WTC11 (cell line): ENCODE results near the gene KCNG2. TPM values are rescaled to one million over a fixed set of nuclear protein-coding genes. Genes with fewer than 3 reads are reported as not detected.

Experiments
- ATAC-seq: fragments of 200-7000 bp; cut with Tn5 transposase; 2 replicates; pipeline ENCODE4 v1.10.0; 2021; ENCODE audit warnings: mild to moderate bottlenecking, moderate library complexity
- CTCF ChIA-PET: fragments of 300-600 bp; sonication (Branson Sonifier 250); formaldehyde crosslinking; loops from one replicate; lab custom pipeline; 2021; ENCODE audit warnings: antibody characterized with exemption; lab: Charles Lee
- POLR2A ChIA-PET: fragments of 350-600 bp; sonication (Branson Sonifier 250); formaldehyde crosslinking; loops from one replicate; lab custom pipeline; 2021; ENCODE audit warnings: antibody characterized with exemption; lab: Charles Lee
- DNase-seq: peaks from one replicate; pipeline ENCODE4 v3.0.0; 2021; ENCODE audit warnings: low spot score
- H3K27ac Mint-ChIP-seq: 2 replicates; pipeline ENCODE4 v1.8.0; 2021; ENCODE audit warnings: mixed read lengths
- H3K27me3 Mint-ChIP-seq: 2 replicates; pipeline ENCODE4 v1.8.0; 2021; ENCODE audit warnings: low read depth, mild to moderate bottlenecking, moderate library complexity, mixed read lengths
- H3K36me3 Mint-ChIP-seq: 2 replicates; pipeline ENCODE4 v1.8.0; 2021; ENCODE audit warnings: mixed read lengths
- H3K4me1 Mint-ChIP-seq: 2 replicates; pipeline ENCODE4 v1.8.0; 2022; ENCODE audit warnings: mixed read lengths
- H3K4me3 Mint-ChIP-seq: 2 replicates; pipeline ENCODE4 v1.8.0; 2021; ENCODE audit warnings: mild to moderate bottlenecking, moderate library complexity, mixed read lengths
- H3K9me3 Mint-ChIP-seq: 2 replicates; pipeline ENCODE4 v1.8.0; 2021; ENCODE audit warnings: mixed read lengths
- ARID4B ChIP-seq: sonication (generic); formaldehyde crosslinking; IDR thresholded peaks from 2 replicates; pipeline ENCODE4 v1.8.0; 2023; ENCODE audit warnings: missing genetic modification reagents, mild to moderate bottlenecking, borderline replicate concordance
- CBFB ChIP-seq: sonication (generic); formaldehyde crosslinking; IDR thresholded peaks from 2 replicates; pipeline ENCODE4 v1.8.1; 2022; ENCODE audit warnings: mild to moderate bottlenecking, low read depth, missing genetic modification reagents
- CREM ChIP-seq: sonication (generic); formaldehyde crosslinking; IDR thresholded peaks from 2 replicates; pipeline ENCODE4 v1.8.1; 2022; ENCODE audit warnings: mild to moderate bottlenecking, missing genetic modification reagents, moderate library complexity
- E2F1 ChIP-seq: sonication (generic); formaldehyde crosslinking; IDR thresholded peaks from 2 replicates; pipeline ENCODE4 v1.8.0; 2022; ENCODE audit warnings: mild to moderate bottlenecking, missing genetic modification reagents
- EMX1 ChIP-seq: fragments of 250-450 bp; sonication (Bioruptor Pico); IDR thresholded peaks from 2 replicates; pipeline ENCODE4 v1.8.0; 2021; ENCODE audit warnings: mild to moderate bottlenecking
- FOXP1 ChIP-seq: sonication (generic); formaldehyde crosslinking; IDR thresholded peaks from 2 replicates; pipeline ENCODE4 v1.8.0; 2022; ENCODE audit warnings: missing genetic modification reagents, mild to moderate bottlenecking, moderate library complexity, borderline replicate concordance
- FOXP4 ChIP-seq: sonication (generic); formaldehyde crosslinking; IDR thresholded peaks from 2 replicates; pipeline ENCODE4 v1.8.0; 2022; ENCODE audit warnings: mild to moderate bottlenecking, missing genetic modification reagents
- GTF2I ChIP-seq: fragments of 250-450 bp; sonication (Bioruptor Pico); conservative IDR thresholded peaks from 2 replicates; pipeline ENCODE4 v1.4.0; 2021; ENCODE audit warnings: mild to moderate bottlenecking
- NFE2L1 ChIP-seq: sonication (generic); formaldehyde crosslinking; IDR thresholded peaks from 2 replicates; pipeline ENCODE4 v1.8.1; 2023; ENCODE audit warnings: missing genetic modification reagents
- SMAD3 ChIP-seq: sonication (generic); formaldehyde crosslinking; IDR thresholded peaks from 2 replicates; pipeline ENCODE4 v1.8.0; 2022; ENCODE audit warnings: missing genetic modification reagents, mild to moderate bottlenecking, borderline replicate concordance
- SP1 ChIP-seq: sonication (generic); formaldehyde crosslinking; conservative IDR thresholded peaks from 2 replicates; pipeline ENCODE4 v1.8.1; 2022; ENCODE audit warnings: missing genetic modification reagents
- TEAD1 ChIP-seq: sonication (generic); formaldehyde crosslinking; IDR thresholded peaks from 2 replicates; pipeline ENCODE4 v1.8.0; 2022; ENCODE audit warnings: mild to moderate bottlenecking, missing genetic modification reagents
- ZNF263 ChIP-seq: sonication (generic); formaldehyde crosslinking; IDR thresholded peaks from 2 replicates; pipeline ENCODE4 v1.8.1; 2022; ENCODE audit warnings: low read depth, mild to moderate bottlenecking, moderate library complexity, missing genetic modification reagents
- ZNF396 ChIP-seq: fragments of 250-450 bp; sonication (Bioruptor Pico); IDR thresholded peaks from 2 replicates; pipeline ENCODE4 v1.8.0; 2021; ENCODE audit warnings: mild to moderate bottlenecking, moderate library complexity, borderline replicate concordance
- total RNA-seq: library from RNA; stranded (reverse); gene quantifications from 3 replicates; pipeline ENCODE4 v1.2.3, GENCODE V29; 2021
- TF ChIP-seq, protein P1 (sequence below): fragments of 250-450 bp; sonication (Bioruptor Pico); IDR thresholded peaks from 2 replicates; pipeline ENCODE4 v2.1.2; 2022; ENCODE audit warnings: mild to moderate bottlenecking, moderate library complexity
- TF ChIP-seq, protein P2 (sequence below): fragments of 250-450 bp; sonication (Bioruptor Pico); IDR thresholded peaks from 2 replicates; pipeline ENCODE4 v1.9.0; 2021; ENCODE audit warnings: mild to moderate bottlenecking
- TF ChIP-seq, protein P3 (sequence below): sonication (generic); formaldehyde crosslinking; IDR thresholded peaks from 2 replicates; pipeline ENCODE4 v1.8.1; 2023; ENCODE audit warnings: mild to moderate bottlenecking, missing genetic modification reagents
- TF ChIP-seq, protein P4 (sequence below): sonication (generic); formaldehyde crosslinking; conservative IDR thresholded peaks from 2 replicates; pipeline ENCODE4 v1.8.1; 2023; ENCODE audit warnings: mild to moderate bottlenecking, low read depth, missing genetic modification reagents, moderate library complexity

KCNG2 gene
- total RNA-seq, 1 experiment from 2014 or later: 0.50 TPM

DNA sequence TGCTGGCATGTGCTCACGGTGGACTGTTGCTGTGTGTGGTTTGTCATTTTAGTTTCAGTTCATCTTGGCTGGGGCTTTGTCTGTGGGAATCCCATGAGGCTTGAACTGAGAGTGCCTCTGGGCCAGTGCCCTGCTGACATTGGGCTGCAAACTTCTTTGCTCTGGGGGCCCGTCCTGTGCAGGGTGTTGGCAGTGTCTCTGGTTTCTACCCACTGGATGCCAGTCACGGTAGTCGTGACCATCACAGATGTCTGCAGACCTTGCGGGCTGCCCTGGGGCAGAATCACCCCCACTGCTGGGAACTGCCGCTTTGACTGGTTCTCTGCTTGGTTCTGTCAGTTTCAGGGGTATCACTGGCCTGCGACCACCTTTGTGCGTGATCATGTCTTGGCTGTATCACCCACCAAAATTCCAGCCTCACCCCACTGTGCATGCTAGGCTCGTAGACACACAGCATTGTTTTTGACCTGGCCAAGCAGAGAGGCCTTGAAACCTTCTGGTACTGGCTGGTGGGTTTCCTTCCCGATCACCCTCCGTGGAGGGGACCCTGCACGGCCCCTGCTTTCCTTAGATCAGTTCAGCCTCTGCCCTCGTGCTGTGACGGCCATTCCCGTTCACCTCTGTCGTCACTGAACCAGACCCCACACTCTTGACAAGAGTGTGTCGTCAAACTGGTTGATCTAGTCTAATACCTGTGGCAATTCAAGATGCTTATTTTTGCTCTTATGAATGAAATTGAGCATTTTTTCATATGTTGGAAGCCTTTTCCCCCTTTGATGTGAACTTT, 57.6 kb downstream of the KCNG2 start:
- no peaks in the 10 kb centered on the region; the same call in none of the 2 replicates for H3K27me3 Mint-ChIP-seq
- CTCF ChIA-PET: no interaction called here
- TF ChIP-seq, protein P1, sequence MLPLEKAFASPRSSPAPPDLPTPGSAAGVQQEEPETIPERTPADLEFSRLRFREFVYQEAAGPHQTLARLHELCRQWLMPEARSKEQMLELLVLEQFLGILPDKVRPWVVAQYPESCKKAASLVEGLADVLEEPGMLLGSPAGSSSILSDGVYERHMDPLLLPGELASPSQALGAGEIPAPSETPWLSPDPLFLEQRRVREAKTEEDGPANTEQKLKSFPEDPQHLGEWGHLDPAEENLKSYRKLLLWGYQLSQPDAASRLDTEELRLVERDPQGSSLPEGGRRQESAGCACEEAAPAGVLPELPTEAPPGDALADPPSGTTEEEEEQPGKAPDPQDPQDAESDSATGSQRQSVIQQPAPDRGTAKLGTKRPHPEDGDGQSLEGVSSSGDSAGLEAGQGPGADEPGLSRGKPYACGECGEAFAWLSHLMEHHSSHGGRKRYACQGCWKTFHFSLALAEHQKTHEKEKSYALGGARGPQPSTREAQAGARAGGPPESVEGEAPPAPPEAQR (CRISPR knock-in tag): no peak
- no peak for TF ChIP-seq E2F1 (CRISPR knock-in tag)
- no peak for TF ChIP-seq ZNF396
- no peak for TF ChIP-seq EMX1 (CRISPR knock-in tag)
- TF ChIP-seq, protein P2, sequence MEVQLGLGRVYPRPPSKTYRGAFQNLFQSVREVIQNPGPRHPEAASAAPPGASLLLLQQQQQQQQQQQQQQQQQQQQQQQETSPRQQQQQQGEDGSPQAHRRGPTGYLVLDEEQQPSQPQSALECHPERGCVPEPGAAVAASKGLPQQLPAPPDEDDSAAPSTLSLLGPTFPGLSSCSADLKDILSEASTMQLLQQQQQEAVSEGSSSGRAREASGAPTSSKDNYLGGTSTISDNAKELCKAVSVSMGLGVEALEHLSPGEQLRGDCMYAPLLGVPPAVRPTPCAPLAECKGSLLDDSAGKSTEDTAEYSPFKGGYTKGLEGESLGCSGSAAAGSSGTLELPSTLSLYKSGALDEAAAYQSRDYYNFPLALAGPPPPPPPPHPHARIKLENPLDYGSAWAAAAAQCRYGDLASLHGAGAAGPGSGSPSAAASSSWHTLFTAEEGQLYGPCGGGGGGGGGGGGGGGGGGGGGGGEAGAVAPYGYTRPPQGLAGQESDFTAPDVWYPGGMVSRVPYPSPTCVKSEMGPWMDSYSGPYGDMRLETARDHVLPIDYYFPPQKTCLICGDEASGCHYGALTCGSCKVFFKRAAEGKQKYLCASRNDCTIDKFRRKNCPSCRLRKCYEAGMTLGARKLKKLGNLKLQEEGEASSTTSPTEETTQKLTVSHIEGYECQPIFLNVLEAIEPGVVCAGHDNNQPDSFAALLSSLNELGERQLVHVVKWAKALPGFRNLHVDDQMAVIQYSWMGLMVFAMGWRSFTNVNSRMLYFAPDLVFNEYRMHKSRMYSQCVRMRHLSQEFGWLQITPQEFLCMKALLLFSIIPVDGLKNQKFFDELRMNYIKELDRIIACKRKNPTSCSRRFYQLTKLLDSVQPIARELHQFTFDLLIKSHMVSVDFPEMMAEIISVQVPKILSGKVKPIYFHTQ (CRISPR knock-in tag): no peak
- no peak for TF ChIP-seq FOXP1
- TF ChIP-seq NFE2L1 (CRISPR knock-in tag): no peak
- no peak for TF ChIP-seq GTF2I (CRISPR knock-in tag)
- no peak for TF ChIP-seq FOXP4
- TF ChIP-seq ARID4B (CRISPR knock-in tag): no peak
- TF ChIP-seq CREM: no peak
- TF ChIP-seq, protein P3, sequence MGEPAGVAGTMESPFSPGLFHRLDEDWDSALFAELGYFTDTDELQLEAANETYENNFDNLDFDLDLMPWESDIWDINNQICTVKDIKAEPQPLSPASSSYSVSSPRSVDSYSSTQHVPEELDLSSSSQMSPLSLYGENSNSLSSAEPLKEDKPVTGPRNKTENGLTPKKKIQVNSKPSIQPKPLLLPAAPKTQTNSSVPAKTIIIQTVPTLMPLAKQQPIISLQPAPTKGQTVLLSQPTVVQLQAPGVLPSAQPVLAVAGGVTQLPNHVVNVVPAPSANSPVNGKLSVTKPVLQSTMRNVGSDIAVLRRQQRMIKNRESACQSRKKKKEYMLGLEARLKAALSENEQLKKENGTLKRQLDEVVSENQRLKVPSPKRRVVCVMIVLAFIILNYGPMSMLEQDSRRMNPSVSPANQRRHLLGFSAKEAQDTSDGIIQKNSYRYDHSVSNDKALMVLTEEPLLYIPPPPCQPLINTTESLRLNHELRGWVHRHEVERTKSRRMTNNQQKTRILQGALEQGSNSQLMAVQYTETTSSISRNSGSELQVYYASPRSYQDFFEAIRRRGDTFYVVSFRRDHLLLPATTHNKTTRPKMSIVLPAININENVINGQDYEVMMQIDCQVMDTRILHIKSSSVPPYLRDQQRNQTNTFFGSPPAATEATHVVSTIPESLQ (CRISPR knock-in tag): no peak
- TF ChIP-seq TEAD1: no peak
- TF ChIP-seq CBFB (CRISPR knock-in tag): no peak
- TF ChIP-seq SMAD3: no peak
- no peak for TF ChIP-seq ZNF263 (CRISPR knock-in tag)
- no peak for TF ChIP-seq SP1
- TF ChIP-seq, protein P4, sequence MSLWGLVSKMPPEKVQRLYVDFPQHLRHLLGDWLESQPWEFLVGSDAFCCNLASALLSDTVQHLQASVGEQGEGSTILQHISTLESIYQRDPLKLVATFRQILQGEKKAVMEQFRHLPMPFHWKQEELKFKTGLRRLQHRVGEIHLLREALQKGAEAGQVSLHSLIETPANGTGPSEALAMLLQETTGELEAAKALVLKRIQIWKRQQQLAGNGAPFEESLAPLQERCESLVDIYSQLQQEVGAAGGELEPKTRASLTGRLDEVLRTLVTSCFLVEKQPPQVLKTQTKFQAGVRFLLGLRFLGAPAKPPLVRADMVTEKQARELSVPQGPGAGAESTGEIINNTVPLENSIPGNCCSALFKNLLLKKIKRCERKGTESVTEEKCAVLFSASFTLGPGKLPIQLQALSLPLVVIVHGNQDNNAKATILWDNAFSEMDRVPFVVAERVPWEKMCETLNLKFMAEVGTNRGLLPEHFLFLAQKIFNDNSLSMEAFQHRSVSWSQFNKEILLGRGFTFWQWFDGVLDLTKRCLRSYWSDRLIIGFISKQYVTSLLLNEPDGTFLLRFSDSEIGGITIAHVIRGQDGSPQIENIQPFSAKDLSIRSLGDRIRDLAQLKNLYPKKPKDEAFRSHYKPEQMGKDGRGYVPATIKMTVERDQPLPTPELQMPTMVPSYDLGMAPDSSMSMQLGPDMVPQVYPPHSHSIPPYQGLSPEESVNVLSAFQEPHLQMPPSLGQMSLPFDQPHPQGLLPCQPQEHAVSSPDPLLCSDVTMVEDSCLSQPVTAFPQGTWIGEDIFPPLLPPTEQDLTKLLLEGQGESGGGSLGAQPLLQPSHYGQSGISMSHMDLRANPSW: no peak

More for the DNA sequence above, 57.6 kb downstream of the KCNG2 start:
- H3K4me1 Mint-ChIP-seq: peaks cover 6% of the 10 kb centered on the region; the same call in 1 of the 2 replicates
- POLR2A ChIA-PET: no interaction called here
- H3K36me3 Mint-ChIP-seq: no peaks in the 10 kb centered on the region
- H3K4me3 Mint-ChIP-seq: no peak overlapping the region
- H3K9me3 Mint-ChIP-seq: no peaks in the 10 kb centered on the region
- DNase-seq (no peak), ATAC-seq (no peak)
- H3K27ac Mint-ChIP-seq: no peak overlapping the region
